DOHH2 (cell line): Measurements from ENCODE around the gene CLCNKA.

Experiments
- CTCF ChIP-seq: fragments of 200-600 bp; sonication (generic); IDR thresholded peaks from one replicate; pipeline ENCODE4 v1.5.1; 2014; ENCODE audit warnings: antibody characterized with exemption, mild to moderate bottlenecking, low read depth, low read length; ENCODE audit not compliant: poor library complexity, severe bottlenecking
- EZH2phosphoT487 ChIP-seq: fragments of 200-600 bp; sonication (generic); IDR thresholded peaks from 2 replicates; pipeline ENCODE4 v1.6.1; 2017; ENCODE audit warnings: borderline replicate concordance, mild to moderate bottlenecking, antibody characterized with exemption, low read length, moderate library complexity, mixed read lengths

GRCh38 chr1:15992582-15993500 lies 29.0 kb upstream of the CLCNKA start:
- TF ChIP-seq CTCF (no peak), EZH2phosphoT487 (no peak)
